Hematopoietic multipotent progenitor cell treated with erythropoietin and hydrocortisone succinate and interleukin-3 and kit ligand, for 17 days (in vitro differentiated cells): ENCODE measurements around the gene ATP8A2.

Source experiments
- DNase-seq: peaks from one replicate; pipeline ENCODE4 v3.0.0-alpha.2; 2015; ENCODE audit warnings: low spot score

ATP8A2 gene

DNA sequence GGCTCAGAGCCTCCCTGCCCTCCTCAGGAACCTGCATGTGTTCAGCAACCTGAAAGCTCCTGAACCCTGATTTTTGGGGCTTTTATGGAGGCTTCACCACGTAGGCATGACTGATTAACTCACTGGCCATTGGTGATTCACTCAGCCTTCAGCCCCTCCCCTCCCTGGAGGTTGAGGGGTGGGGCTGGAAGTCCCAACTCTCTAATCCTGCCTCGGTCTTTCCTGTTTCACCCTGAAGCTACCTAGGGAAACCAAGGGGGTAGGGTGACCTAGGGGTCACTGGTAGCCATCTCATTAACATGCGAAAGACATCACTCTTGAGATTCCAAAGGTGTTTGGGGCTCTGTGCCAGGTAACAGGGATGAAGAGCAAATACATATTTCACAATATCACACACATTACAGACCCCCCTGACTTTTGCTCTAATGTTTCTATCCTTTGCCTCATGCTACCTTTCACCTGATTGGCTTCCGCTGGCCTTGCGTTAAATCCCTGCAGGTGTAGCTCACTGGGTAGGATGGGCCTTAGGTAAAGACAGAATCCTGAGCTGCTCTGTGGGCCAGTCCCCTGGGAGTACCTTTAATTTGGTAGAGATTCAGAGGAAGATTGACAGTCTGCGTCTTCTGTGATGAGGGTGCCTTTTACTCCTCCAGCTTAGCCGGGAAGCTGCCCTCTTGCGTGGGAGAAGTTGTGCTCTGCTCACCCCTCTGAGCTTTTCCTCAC, 260.6 kb downstream of the ATP8A2 start:
- no peak for DNase-seq

DNA sequence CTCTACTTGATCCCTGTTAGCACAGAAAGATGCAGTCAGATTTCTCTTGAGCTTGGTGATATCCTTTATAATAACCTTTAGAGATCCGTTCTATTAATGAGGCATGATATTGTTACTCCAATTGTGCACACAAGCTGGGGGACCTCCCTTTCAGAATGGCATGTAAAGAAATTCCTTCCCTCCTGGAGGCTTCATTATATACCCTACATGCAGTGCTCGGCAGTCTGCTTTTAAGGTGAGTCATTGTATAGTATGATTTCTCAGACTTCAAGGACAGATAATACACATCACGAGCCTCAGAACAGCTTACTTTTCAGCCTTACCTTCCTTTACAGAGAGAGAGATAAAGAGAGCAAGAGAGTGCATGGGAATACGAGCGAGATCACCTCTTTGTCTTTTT, 261.3 kb downstream of the ATP8A2 start:
- no peak for DNase-seq

DNA sequence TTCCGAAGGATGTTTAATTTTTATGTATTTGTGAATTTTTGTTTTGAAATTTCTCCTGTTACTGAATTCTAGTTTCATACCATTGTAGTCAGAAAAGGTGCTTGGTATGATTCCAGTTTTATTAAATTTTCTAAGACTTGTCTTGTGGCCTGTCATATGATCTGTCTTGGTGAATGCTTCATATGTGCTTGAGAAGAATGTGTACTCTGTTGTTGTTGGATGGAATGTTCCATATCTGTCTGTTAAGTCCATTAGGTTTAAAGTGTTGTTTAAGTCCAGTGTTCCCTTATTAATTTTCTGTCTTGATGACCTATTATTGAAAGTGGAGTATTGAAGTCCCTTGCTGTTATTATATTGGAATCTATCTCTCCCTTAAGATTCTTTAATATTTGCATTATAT, 273.9 kb downstream of the ATP8A2 start:
- DNase-seq: no peak

DNA sequence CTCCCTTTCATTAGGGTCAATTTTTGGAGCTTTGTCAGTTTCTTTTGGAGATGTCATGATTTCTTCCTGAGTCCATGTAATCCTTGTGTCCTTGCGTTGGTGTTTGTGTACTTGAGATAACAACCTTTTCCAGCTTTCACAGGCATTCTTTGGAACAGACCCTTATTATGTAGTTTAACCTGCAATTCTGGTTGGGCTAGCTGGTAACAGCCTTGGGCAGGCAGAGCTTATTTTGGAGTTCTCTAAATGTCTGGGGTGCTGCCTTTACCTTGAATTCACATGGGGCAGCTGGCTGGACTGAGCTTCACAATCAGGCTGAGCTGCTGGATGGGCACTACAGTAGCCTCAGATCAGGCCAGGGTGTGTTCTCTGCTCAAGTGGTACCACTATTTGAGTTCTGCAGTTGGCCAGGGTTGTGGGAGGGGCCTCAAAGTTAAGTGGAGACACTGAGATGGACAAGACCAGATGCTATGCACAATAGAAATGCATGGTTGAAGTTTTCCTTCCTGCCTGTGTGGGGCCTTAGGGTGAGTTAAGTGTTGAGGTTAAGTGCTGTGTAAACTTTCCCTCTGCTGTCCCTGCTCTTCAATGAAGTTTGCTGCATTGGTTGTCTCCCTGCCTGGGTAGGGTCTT, 277.3 kb downstream of the ATP8A2 start:
- DNase-seq: no peak

DNA sequence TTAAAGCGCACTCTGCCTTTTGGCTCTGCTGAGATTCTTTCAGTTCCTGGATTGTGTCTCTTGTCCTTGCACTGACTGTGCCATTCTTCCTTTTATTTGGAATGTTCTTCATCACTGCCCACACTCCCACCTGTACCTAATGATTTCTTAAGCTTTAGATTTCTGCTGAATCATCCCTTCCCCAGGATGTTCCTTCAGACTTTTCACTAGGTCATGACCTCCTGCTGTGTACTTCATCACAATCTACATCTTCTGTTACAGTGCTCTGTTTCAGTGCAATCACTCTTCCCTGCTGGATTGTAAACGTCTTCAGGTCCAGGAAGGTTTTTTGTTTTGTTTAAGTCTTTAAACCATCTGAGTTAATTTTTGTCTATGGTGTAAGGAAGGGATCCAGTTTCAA, 281.0 kb downstream of the ATP8A2 start:
- no peak for DNase-seq

DNA sequence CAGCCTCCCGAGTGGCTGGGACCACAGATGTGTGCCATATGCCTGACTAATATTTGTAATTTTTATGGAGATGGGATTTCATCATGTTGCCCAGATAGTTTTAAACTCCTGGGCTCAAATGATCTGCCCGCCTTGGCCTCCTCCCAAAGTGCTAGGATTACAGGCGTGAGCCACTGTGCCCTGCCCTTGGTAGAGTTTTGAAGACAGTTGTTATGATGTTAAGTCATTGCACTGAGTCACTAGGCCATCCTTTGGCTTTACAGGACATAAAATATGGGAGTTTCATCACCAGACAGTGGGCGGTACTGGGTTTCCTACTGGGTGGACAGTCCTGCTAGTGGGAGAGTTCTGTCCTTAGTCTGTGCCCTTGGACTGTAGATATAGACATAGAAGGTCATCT, 282.5 kb downstream of the ATP8A2 start:
- no peak for DNase-seq

DNA sequence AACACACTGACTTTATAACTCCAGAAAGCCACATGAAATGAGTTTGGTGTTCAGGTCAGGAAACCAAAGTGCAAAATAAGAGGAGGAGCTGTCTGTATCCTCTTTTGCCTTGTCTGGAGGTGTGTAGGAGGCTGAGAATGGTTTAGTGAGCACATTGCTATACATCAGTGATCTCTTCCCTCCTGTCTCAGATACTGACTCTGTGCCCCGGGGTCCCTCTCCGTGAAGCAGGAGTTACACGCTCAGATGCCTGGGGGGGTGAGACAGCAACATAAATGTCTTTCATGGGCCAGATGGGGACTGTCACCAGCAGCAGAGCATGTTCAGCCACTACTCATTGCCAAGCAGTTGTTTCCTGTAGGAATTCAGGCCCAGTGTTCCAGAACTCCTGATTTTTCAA, 285.4 kb downstream of the ATP8A2 start:
- no peak for DNase-seq

DNA sequence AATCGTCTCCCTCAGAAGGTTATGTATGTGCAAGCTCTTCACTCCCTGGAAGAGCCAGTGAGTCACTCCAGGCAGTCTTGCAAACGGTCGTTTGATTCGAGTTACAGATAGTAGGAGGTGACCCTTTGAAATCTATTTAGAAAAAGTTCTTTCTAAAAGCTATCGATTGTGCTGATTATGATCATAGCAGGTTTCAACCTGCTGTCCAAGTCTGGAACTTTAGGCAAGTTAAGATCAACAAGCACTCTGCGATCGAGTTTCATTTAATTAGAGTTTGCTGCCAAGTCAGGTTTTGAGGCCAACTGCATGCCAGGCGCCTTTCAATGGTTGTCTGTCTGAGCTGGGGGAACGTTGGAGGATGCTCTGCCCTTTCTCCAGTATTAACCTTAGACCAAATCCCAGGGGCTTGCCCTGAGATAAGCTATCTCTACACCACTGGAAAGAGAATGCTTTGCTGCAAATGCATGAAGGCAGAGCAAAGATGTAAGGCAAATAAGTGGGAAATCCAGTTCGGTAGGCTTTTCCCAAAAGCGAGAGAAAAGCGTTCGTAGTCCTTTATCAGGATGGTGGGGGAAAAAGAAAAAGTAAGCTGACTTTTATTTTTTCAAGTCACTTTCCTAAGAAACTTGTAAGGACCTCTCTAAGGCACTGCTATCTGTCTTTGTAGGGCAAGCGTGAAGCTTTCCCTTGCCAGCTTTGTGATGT, 287.5 kb downstream of the ATP8A2 start:
- DNase-seq: no peak

DNA sequence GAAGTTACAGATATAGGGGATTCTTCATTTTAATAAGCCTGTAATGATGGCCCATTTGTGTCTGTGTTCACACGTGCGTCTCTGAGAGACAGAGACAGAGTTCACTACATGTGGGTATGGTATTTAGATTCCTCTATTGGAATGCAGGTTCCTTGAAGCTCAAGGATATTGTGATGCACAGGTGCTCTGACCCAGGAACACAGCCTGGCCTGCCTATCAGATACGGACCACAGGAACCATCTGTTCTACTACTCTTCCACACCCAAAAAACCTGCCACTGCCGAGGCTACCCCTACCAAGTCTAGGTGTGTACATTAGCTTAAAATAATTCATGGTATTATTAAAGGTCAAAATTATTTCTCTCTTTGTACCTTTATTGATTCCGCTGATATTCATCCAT, 289.2 kb downstream of the ATP8A2 start:
- no peak for DNase-seq

DNA sequence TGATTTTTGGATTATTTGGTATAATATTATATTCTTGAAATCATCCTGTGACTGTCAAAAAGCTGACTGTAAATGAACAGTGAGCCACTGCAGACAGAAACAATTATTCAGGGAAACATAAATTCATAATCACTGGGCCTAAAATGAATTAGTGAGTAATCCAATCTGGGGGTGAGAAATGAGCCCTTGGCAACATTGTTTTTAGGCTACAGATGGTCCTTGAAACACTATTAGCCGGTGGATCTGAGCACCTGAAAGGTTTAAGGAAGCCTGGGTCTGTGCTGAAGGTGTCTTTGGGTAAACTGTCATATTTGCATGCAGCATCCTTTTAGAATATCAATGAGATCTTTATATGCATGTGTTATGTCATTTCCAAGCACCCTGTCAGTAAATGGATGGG, 290.7 kb downstream of the ATP8A2 start:
- DNase-seq: no peak

DNA sequence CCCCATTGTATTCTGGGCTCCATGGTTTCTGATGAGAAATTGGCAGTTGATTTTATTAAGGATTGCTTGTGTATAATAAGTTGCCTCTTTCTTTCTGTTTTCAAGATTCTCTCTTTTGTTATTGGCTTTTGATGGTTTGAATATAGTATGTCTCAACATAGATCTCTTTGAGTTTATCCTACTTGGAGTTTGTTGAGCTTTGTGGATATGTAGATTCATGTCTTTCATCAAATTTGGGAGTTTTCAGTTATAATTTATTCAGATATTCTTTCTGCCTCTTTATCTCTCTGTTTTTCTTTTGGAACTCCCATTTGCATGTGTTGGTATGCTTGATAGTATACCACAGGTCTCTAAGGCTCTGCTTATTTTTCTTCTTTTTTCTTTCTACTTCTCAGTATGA, 296.6 kb downstream of the ATP8A2 start:
- no peak for DNase-seq

DNA sequence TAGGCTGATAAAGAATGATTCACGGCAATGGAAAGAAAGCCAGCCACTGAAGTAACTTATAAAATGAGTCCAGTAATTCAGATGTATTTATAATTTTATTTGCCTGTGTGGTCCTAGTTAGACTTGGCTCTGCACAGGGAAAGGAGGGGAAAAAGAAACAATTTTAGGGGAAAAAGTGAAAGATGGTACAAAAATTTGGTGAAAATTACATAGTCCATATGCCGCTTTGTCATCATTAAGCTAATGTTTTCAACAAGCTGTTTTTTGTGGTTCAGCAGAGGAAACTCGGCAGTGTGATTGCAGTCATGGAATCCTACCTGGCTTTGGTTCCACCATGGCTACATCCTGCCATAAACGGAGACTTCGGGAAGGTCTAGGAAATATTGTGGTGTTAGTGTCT, 301.9 kb downstream of the ATP8A2 start:
- DNase-seq: no peak

DNA sequence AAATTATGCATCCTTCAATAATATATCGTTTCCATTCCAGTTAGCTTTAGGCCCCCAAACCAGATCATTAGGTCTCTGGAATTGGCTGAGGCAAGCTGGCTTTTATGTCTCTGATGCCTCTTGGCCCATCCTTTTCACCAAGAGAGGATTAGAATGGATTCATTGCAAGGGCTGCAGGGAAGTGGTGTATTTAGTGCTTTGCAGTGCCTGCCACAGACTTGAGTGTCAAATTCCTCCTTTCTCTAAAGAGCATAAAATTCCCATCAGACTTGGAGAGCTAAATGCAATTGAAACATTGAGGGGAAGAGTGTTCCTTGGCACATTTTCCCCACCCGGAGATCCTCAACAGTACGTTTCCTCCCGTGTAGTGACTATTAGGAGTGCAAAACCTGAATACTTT, 302.6 kb downstream of the ATP8A2 start:
- DNase-seq: no peak

DNA sequence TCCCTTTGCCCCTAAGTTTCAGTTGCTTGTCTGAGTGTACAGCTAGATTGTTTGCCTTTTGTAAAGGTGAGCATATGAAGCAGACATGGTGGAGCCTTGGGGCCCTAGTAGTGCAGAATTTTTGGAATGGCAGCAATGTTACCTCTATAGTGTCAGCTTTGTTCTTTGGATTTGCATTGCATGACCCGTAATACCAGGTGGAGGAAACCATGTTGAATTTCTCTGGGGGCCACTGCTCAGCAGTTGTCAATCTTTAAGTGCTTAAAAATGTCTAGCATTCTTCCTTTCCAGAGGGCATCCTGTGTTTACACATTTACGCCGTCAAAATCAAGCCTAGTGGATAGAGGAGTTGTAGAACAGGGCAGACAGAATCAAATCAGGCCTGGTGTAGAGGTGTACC, 303.3 kb downstream of the ATP8A2 start:
- DNase-seq: no peak

DNA sequence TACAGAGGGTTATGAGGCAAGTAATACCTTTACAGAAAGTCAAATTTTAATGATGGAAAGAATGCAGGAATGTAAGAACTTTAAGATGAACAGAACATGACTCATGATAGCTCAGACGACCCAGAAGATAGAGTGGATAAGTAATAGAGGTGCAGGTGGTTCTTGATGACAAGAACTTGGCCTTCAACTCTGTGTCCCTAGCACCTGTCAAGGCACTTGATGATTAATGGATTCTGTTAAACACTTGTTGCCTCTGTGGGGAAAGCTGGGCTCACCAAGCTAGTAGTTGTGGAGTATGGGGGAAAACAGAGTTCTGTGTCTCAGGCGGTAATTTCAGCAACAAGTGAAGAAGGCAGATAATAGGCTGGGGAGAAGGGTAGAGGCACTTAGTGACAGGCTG, 306.2 kb downstream of the ATP8A2 start:
- DNase-seq: no peak

DNA sequence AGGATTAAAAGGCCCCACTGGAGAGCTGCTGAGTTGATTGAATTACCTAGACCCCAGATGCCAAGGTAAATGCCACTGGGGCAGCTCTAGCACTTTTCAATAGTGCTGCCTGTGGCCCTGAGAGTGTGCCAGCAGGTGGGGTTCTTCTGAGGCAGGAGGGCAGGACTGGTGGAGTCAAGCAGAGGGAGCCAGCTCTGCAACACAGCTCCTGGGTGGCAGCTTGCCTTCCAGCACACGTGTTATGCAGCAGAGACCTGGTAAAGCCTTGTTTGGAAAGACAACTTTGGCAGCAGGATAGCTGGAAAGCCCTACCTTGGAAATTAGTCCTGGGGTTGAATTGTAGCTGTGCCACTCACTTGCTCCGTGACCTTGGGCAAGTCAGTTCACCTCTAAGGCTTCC, 306.6 kb downstream of the ATP8A2 start:
- DNase-seq: no peak

DNA sequence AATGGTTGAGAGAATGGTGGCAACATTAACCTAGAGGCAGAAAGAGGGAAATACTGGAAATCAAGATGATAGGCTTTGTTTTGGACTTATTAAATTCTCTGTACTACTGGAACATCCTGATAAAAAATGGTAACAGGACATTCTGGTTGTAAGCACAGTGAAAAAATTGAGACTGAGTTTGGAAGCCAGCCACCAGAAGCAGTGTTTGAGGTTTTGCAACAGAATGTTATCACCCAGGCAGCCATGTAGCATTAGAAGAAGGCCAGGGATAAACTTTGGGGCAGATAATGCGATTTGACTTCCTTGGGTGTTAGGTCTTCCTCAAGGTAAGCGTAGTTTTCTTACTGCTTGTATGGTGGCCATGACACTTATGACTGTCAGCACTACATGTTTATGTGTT, 307.4 kb downstream of the ATP8A2 start:
- DNase-seq: no peak

DNA sequence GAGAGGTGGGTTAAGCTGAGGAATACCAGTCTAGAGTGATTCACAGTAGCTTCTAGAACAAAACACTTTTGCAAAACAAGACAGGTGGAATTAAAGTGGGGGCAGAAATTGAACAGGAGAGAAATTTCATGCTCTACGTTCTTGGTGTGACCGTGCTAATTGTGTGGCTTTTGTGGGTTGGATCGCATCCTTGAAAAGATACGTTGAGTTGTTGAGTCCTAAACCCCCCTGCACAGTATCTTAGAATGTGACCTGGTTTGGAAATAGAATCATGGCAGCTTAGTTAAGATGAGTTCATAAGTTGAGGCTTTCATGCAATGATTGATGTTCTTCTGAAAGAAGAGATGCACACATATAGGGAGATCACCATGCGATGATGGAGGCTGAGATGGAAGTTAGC, 308.2 kb downstream of the ATP8A2 start:
- no peak for DNase-seq

DNA sequence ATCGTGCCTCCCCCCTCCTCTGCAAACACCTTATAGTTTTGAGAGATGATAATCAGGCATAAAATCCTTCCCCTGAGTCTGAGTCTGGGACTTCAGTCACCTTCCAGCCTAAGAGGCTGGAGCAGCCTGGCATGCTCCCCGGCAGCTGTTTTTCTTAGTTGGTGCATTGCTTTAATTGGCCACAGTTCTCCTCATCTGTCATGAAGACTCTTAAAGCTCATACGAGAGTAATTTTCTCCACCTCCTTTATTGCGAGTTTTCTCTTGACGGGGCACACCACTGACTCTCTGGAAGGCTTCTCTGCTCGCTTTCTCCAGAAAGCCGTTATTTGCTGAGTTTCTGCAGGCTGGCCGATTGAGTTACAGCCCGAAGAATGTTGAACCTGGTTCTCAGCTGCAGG, 310.5 kb downstream of the ATP8A2 start:
- DNase-seq: no peak

DNA sequence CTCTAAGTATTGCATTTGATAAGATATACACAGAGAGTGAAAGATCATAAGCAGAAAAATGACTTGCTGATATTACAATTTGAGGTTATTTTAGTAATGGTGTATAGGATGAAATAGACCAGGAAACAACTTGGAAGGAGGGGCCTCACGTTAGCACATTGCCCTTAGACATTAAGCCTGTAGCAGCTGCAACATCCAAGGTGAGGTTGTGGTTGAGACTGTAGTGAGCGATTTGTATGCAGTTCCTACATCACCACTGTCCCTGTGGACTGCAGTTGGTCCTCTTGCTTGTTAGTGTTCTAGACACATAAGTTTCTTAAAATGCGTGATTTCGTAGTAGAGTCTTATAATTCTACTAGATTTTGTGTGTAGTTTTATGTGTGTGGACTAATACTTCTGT, 311.3 kb downstream of the ATP8A2 start:
- no peak for DNase-seq

DNA sequence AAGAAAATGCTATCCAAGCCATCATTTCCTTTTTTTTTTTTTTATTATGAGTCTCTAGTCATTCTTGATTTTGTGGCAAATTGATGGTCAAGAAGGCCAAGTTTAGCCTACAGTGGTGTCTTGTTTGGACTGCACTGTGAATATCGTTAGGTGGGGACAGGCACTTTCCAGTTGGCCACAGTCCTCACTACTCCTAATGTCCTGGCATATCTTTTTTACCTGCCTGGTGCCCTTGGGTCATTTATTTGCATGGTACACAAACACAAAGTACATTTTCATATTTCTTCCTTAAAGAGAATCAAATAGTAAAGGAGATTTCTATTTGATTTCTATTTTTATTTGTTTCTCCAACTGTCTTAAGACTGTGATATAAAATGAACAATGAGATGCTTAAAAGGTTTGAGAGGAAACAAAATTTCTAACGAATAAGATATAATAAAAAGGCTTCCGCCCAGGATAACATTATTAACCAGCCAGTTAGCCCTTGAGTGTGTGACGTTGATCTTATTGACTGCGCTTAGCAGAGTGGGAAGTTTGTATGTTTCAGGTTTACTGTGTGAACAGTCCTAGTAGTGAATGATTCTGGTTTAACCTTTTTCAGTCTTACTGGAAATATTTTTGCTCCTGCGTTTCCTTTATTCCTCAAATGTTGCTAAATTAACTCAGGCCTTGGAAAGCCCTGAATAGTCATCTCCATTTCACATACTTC, 312.0 kb downstream of the ATP8A2 start:
- no peak for DNase-seq

DNA sequence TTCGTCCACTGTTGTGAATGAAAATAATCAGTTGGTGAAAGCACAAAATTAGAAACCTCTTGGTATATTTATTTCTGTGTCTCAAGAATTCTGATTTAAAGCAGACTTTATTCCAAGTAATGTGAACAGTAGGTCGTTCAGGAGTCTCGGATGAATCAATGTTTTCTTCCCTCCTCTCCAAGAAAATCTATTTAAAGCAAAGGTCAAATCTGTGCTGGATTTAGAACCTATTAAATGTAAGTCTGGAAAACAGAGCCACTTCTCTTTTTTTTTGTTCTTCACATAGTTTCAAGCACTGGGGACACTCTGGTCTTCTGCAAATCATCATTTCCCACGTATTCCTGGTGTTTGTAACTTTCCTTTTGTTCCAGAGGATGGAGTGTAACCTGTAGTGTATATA, 312.7 kb downstream of the ATP8A2 start:
- no peak for DNase-seq
